Neural progenitor cell (in vitro differentiated cells): ENCODE data around the gene MORN5.

Source experiments
- EZH2 ChIP-seq: fragments of 200-600 bp; sonication (generic); IDR thresholded peaks from 2 replicates; pipeline ENCODE4 v1.6.1; 2017; ENCODE audit warnings: antibody characterized with exemption, mild to moderate bottlenecking, moderate library complexity
- EZH2phosphoT487 ChIP-seq: fragments of 200-600 bp; sonication (generic); IDR thresholded peaks from 2 replicates; pipeline ENCODE4 v1.6.1; 2017; ENCODE audit warnings: antibody characterized with exemption
- TF ChIP-seq, protein P1 (sequence below): fragments of 200-600 bp; sonication (generic); IDR thresholded peaks from 2 replicates; pipeline ENCODE4 v1.5.1; 2017; ENCODE audit warnings: antibody characterized with exemption, mild to moderate bottlenecking

DNA sequence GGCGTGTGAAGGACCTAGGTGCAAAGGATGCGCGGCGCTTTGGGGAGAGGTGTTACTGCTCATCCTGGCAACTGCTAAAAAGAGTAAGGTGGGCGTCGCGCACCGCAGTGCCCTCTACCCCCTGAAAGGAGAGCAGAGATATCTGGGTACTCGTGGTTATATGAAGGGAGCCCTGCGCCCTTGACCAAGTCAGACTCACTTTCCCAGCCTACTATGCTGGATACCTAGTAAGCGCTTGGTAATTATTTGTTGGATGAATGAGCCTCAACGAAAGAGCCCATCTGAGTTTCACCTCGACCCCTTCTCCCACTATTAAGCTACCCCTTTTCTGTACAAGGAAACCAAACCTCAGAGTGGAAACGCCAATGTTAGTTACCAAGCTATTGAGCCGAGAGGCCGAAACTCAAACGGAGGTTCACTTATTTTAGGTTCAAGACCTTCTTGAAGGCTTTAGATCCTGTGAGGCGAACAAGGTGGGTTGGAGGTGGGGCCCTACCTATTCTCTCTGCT, 61.0 kb downstream of the MORN5 start:
- TF ChIP-seq, protein P1, sequence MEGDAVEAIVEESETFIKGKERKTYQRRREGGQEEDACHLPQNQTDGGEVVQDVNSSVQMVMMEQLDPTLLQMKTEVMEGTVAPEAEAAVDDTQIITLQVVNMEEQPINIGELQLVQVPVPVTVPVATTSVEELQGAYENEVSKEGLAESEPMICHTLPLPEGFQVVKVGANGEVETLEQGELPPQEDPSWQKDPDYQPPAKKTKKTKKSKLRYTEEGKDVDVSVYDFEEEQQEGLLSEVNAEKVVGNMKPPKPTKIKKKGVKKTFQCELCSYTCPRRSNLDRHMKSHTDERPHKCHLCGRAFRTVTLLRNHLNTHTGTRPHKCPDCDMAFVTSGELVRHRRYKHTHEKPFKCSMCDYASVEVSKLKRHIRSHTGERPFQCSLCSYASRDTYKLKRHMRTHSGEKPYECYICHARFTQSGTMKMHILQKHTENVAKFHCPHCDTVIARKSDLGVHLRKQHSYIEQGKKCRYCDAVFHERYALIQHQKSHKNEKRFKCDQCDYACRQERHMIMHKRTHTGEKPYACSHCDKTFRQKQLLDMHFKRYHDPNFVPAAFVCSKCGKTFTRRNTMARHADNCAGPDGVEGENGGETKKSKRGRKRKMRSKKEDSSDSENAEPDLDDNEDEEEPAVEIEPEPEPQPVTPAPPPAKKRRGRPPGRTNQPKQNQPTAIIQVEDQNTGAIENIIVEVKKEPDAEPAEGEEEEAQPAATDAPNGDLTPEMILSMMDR: no peak
- TF ChIP-seq EZH2 (peak; percentile 37), EZH2phosphoT487 (no peak)
